HG02588 (cell line): ENCODE data around the gene ATP6AP1.

Experiments used
- ATAC-seq: cut with Tn5 transposase; IDR thresholded peaks from one replicate; pipeline ENCODE4 v1.9.1; 2021; ENCODE audit warnings: mild to moderate bottlenecking, moderate library complexity; ENCODE audit not compliant: unreplicated experiment

The ATP6AP1 gene

DNA sequence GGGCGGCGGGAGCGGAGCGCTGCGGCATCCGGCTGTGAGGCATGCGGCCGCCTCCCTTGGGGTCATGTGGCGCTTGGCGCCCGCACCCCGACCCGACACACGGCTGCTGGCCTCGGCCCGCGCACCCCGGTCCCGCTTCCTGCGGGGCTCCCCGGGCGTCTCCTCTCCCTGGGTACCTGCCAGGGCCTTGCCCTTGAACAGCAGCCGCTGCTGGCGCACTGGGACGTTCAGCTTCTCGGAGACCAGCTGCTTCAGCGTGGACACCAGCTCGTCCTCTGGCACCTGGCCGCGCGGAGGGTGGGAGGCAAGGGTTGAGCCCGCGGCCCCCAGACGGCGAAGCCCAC lies 57.5 kb downstream of the ATP6AP1 start:
- no peak for ATAC-seq
